ENCODE data around the gene PCDHGC4. TPM values are rescaled to one million over a fixed set of nuclear protein-coding genes. Genes with fewer than 3 reads are reported as not detected.

Gene PCDHGC4
- total RNA-seq, 2 experiments from 2014 or later, result not detected

GRCh38 chr5:141533897-141534296, 49.1 kb downstream of the PCDHGC4 start:
- no peak for ATAC-seq
- CTCF ChIA-PET, result interaction anchor here (1.1 to 3.5 kb wide), 7 partner anchors 10 to 121 kb away, joined by 3 to 21 read pairs (median 4); partner anchors contain the start of genes PCDHGA10 and PCDHGB7
- H3K36me3 Mint-ChIP-seq, result peaks cover 38% of the 10 kb centered on the region
- no peak overlapping the region for H3K27ac Mint-ChIP-seq
- H3K4me1 Mint-ChIP-seq, result no peaks in the 10 kb centered on the region
- no peak for DNase-seq
- H3K9me3 Mint-ChIP-seq (ENCODE audit: low read depth), result no peaks in the 10 kb centered on the region
- H3K4me3 Mint-ChIP-seq, result no peak overlapping the region
- H3K27me3 Mint-ChIP-seq, result no peaks in the 10 kb centered on the region

DNA sequence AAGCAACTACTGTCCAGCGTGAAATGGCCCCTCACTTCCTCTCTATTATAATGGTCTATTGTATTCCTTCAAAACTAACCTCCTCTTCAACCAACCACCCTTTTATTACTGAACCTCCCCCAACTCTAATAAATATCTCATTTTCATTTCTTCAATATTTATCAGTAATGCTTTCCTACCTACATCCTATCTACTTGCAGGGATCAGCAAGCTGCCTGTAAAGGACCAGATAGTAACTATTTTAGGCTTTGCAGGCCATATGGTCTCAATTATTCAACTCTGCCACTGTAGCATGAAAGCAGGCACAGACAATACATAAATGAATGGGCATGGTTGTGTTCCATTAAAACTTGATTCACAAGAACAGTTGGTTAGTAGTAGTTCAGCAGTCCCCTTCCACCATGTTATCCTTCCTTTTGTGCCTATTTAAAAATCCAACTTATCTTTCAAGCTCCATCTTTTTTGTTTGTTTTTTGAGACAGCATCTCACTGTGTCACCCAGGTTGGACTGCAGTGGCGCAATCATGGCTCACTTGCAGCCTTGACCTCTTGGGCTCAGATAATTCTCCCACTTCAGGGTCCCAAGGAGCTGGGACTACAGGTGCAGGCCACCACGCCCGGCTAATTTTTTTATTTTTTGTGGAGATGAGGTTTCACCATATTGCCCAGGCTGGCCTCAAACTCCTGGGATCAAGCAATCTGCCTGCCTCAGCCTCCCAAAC, 49.8 kb downstream of the PCDHGC4 start:
- H3K27ac Mint-ChIP-seq, result no peak overlapping the region
- H3K4me1 Mint-ChIP-seq, result no peaks in the 10 kb centered on the region
- H3K9me3 Mint-ChIP-seq (ENCODE audit: low read depth), result no peaks in the 10 kb centered on the region
- ATAC-seq, result no peak
- H3K27me3 Mint-ChIP-seq, result no peaks in the 10 kb centered on the region
- H3K4me3 Mint-ChIP-seq, result no peak overlapping the region
- no peak for DNase-seq
- H3K36me3 Mint-ChIP-seq, result peaks cover 38% of the 10 kb centered on the region
- CTCF ChIA-PET, result interaction anchor here (2.6 to 4.0 kb wide), 4 partner anchors 11 to 29 kb away, joined by 9 to 21 read pairs (median 14); no protein-coding TSS in a partner anchor

Other genes starting within 250 kb of the PCDHGC4 start
- gene PCDHB15, start 239.6 kb upstream of the PCDHGC4 start, total RNA-seq, result not detected
- 1 to 10 TPM in 1 of 2 experiments, under 1 TPM in 1; 0.56 to 1.1 TPM for gene SLC25A2, start 181.0 kb upstream of the PCDHGC4 start, total RNA-seq
- 10 to 100 TPM; 57.3 to 64.6 TPM for gene TAF7, start 164.2 kb upstream of the PCDHGC4 start, total RNA-seq
- not detected for gene PCDHGA1, start 154.5 kb upstream of the PCDHGC4 start, total RNA-seq
- not detected for gene PCDHGA2, start 146.3 kb upstream of the PCDHGC4 start, total RNA-seq
- under 1 TPM in 1 of 2 experiments, not detected in 1; 0.15 TPM for gene PCDHGA3, start 141.2 kb upstream of the PCDHGC4 start, total RNA-seq
- not detected for gene PCDHGB1, start 134.9 kb upstream of the PCDHGC4 start, total RNA-seq
- under 1 TPM in 1 of 2 experiments, not detected in 1; 0.20 TPM for gene PCDHGA4, start 130.0 kb upstream of the PCDHGC4 start, total RNA-seq
- under 1 TPM; 0.12 to 0.67 TPM for gene PCDHGB2, start 125.0 kb upstream of the PCDHGC4 start, total RNA-seq
- under 1 TPM; 0.09 to 0.12 TPM for gene PCDHGA5, start 120.9 kb upstream of the PCDHGC4 start, total RNA-seq
- under 1 TPM; 0.09 to 0.41 TPM for gene PCDHGB3, start 114.8 kb upstream of the PCDHGC4 start, total RNA-seq
- gene PCDHGA6, start 111.1 kb upstream of the PCDHGC4 start, total RNA-seq, result under 1 TPM; 0.16 to 0.20 TPM
- under 1 TPM in 1 of 2 experiments, not detected in 1; 0.07 TPM for gene PCDHGA7, start 102.3 kb upstream of the PCDHGC4 start, total RNA-seq
- under 1 TPM; 0.07 to 0.09 TPM for gene PCDHGB4, start 97.3 kb upstream of the PCDHGC4 start, total RNA-seq
- gene PCDHGA8, start 92.4 kb upstream of the PCDHGC4 start, total RNA-seq, result not detected
- not detected for gene PCDHGB5, start 87.1 kb upstream of the PCDHGC4 start, total RNA-seq
- gene PCDHGA9, start 82.3 kb upstream of the PCDHGC4 start, total RNA-seq, result not detected
- not detected for gene PCDHGB6, start 77.0 kb upstream of the PCDHGC4 start, total RNA-seq
- gene PCDHGA10, start 72.0 kb upstream of the PCDHGC4 start, total RNA-seq, result not detected
- gene PCDHGB7, start 67.4 kb upstream of the PCDHGC4 start, total RNA-seq, result not detected
- not detected for gene PCDHGA11, start 64.0 kb upstream of the PCDHGC4 start, total RNA-seq
- under 1 TPM in 1 of 2 experiments, not detected in 1; 0.07 TPM for gene PCDHGA12, start 54.5 kb upstream of the PCDHGC4 start, total RNA-seq
- gene PCDHGC3, start 9.1 kb upstream of the PCDHGC4 start, total RNA-seq, result not detected
- not detected for gene PCDHGC5, start 4.1 kb downstream of the PCDHGC4 start, total RNA-seq
- 100 to 1,000 TPM; 284 to 295 TPM for gene DIAPH1, start 134.0 kb downstream of the PCDHGC4 start, total RNA-seq
- gene HDAC3, start 151.8 kb downstream of the PCDHGC4 start, total RNA-seq, result 10 to 100 TPM; 87.1 to 90.0 TPM
- 10 to 100 TPM; 28.0 to 35.8 TPM for gene RELL2, start 152.0 kb downstream of the PCDHGC4 start, total RNA-seq
- 10 to 100 TPM; 46.5 to 64.1 TPM for gene FCHSD1, start 166.4 kb downstream of the PCDHGC4 start, total RNA-seq
- 10 to 100 TPM in 1 of 2 experiments, 1 to 10 TPM in 1; 9.9 to 11.0 TPM for gene ARAP3, start 197.2 kb downstream of the PCDHGC4 start, total RNA-seq

Data from activated CD8-positive, alpha-beta memory T cell treated with anti-CD3 and anti-CD28 coated beads, Interleukin-2, amount 10 ng/mL, durations not matched to agents 7 days and 5 days (primary cell).